GM12878 (cell line): ENCODE measurements around the gene RUNX3. TPM values are rescaled to one million over a fixed set of nuclear protein-coding genes. Genes with fewer than 3 reads are reported as not detected.

Experiments used
- KLF5 ChIP-seq: fragments of 450-650 bp; IDR thresholded peaks from 2 replicates; pipeline ENCODE4 v1.6.1; 2014; ENCODE audit warnings: mild to moderate bottlenecking; ENCODE audit not compliant: partially characterized antibody
- RELA ChIP-seq: fragments of 450-650 bp; IDR thresholded peaks from 2 replicates; pipeline ENCODE4 v1.8.0; 2014; ENCODE audit warnings: borderline replicate concordance; ENCODE audit not compliant: partially characterized antibody
- polyA plus RNA-seq, 11 experiments: library from polyadenylated mRNA; depleted of rRNA in 4 of 11; unstranded in 6 of 11; stranded (reverse) in 5 of 11; fragments of >200 nt; fragmentation: Nextera tagmentation in 4 of 11; fragmentation: Illumina TruSeq in 1 of 11; extraction: Ambion mirVana in 4 of 11; extraction: Trizol in 1 of 11; gene quantifications; 1 replicate in 1 of 11; 2 replicates in 10 of 11; pipeline versions ENCODE4 v1.2.1 to v1.2.3, GENCODE V29; 2011 to 2016; ENCODE audit warnings: inconsistent platforms in 2 of 11, missing spikeins in 2 of 11, low read depth in 1 of 11
- total RNA-seq, 4 experiments: library from RNA; depleted of rRNA in 3 of 4; stranded (reverse); fragments of >200 nt in 3 of 4; fragmentation: Illumina TruSeq in 1 of 4; extraction: Trizol in 1 of 4; gene quantifications; 2 replicates each; pipeline versions ENCODE4 v1.2.1 to v1.2.3, GENCODE V29; 2013 to 2021
- TF ChIP-seq, protein P1 (sequence below): fragments of 450-650 bp; IDR thresholded peaks from 2 replicates; pipeline ENCODE4 v1.6.1; 2017; ENCODE audit warnings: mild to moderate bottlenecking, moderate library complexity
- TF ChIP-seq, protein P2 (sequence below): IDR thresholded peaks from 2 replicates; pipeline ENCODE4 v1.6.1; 2011; ENCODE audit warnings: low read depth, mild to moderate bottlenecking, low read length, moderate library complexity, borderline replicate concordance; ENCODE audit errors: extremely low read depth
- TF ChIP-seq, protein P3 (sequence below): fragments of 450-650 bp; IDR thresholded peaks from 2 replicates; pipeline ENCODE4 v1.6.1; 2018; ENCODE audit warnings: mild to moderate bottlenecking, low read depth, moderate library complexity; ENCODE audit not compliant: partially characterized antibody

The RUNX3 gene
- total and polyA plus RNA-seq, 10 of the 15 experiments (the other 5 are each of a cell fraction or from before 2014, with no cell fraction given): 19.0 to 151 (median 31.4) TPM

DNA sequence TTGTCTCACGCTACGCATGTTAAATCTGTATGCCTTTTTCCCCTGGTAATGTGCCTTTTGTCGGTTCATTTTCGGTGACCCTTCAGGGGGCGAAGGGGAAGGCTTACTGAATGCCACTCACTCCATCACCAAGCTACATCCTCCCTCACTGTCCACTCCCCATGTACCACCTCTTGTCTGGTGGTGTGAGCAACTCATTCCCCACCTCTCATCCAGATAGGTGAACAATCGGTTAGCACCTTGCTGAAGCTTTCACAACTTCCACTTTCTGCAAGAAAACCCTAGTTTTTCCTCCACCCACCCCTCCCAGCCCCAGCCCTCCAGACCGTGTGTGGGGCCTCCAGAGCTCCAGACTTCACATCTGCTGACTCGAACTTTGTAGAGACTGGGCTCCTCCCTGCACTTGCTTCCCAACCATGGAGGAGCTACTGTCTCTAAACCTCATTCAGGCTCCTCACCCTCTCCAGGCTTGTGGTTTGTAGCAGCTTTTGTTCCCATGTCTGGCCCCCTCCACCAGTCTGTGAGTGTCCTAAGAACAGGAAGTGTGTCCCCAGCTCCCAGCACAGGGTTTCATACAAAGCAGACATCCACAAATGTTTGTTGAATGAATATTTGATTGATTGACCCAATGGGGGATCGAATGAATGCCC is 48.4 kb upstream of the RUNX3 start (continued):
- TF ChIP-seq, protein P1, sequence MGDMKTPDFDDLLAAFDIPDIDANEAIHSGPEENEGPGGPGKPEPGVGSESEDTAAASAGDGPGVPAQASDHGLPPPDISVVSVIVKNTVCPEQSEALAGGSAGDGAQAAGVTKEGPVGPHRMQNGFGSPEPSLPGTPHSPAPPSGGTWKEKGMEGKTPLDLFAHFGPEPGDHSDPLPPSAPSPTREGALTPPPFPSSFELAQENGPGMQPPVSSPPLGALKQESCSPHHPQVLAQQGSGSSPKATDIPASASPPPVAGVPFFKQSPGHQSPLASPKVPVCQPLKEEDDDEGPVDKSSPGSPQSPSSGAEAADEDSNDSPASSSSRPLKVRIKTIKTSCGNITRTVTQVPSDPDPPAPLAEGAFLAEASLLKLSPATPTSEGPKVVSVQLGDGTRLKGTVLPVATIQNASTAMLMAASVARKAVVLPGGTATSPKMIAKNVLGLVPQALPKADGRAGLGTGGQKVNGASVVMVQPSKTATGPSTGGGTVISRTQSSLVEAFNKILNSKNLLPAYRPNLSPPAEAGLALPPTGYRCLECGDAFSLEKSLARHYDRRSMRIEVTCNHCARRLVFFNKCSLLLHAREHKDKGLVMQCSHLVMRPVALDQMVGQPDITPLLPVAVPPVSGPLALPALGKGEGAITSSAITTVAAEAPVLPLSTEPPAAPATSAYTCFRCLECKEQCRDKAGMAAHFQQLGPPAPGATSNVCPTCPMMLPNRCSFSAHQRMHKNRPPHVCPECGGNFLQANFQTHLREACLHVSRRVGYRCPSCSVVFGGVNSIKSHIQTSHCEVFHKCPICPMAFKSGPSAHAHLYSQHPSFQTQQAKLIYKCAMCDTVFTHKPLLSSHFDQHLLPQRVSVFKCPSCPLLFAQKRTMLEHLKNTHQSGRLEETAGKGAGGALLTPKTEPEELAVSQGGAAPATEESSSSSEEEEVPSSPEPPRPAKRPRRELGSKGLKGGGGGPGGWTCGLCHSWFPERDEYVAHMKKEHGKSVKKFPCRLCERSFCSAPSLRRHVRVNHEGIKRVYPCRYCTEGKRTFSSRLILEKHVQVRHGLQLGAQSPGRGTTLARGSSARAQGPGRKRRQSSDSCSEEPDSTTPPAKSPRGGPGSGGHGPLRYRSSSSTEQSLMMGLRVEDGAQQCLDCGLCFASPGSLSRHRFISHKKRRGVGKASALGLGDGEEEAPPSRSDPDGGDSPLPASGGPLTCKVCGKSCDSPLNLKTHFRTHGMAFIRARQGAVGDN: no peak
- no peak for TF ChIP-seq RELA
- TF ChIP-seq, protein P2, sequence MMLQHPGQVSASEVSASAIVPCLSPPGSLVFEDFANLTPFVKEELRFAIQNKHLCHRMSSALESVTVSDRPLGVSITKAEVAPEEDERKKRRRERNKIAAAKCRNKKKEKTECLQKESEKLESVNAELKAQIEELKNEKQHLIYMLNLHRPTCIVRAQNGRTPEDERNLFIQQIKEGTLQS: no peak
- TF ChIP-seq, protein P3, sequence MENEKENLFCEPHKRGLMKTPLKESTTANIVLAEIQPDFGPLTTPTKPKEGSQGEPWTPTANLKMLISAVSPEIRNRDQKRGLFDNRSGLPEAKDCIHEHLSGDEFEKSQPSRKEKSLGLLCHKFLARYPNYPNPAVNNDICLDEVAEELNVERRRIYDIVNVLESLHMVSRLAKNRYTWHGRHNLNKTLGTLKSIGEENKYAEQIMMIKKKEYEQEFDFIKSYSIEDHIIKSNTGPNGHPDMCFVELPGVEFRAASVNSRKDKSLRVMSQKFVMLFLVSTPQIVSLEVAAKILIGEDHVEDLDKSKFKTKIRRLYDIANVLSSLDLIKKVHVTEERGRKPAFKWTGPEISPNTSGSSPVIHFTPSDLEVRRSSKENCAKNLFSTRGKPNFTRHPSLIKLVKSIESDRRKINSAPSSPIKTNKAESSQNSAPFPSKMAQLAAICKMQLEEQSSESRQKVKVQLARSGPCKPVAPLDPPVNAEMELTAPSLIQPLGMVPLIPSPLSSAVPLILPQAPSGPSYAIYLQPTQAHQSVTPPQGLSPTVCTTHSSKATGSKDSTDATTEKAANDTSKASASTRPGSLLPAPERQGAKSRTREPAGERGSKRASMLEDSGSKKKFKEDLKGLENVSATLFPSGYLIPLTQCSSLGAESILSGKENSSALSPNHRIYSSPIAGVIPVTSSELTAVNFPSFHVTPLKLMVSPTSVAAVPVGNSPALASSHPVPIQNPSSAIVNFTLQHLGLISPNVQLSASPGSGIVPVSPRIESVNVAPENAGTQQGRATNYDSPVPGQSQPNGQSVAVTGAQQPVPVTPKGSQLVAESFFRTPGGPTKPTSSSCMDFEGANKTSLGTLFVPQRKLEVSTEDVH: no peak
- no peak for TF ChIP-seq KLF5
